Measurements from ENCODE around the gene SCGB3A1. TPM values are rescaled to one million over a fixed set of nuclear protein-coding genes. Genes with fewer than 3 reads are reported as not detected.

SCGB3A1 gene
- total RNA-seq, 1 experiment from 2014 or later: not detected

DNA sequence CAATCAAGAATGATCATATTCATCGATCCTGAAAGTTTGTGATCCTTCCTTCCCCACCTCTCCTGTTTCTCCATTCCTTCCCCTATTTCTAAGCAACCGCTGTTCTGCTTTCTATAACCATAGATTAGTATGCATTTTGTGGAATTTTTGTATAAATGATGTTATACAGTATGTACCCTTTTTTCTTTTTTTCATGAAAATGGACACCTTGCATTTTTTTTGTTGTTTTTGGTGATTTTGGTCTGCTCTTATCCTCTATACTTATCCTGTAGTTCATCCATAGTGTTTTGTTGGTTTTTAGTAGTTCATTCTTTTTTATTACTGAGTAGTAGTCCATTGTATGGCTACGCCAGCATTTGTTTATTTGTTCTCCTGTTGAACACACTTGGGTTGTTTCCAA is 46.1 kb downstream of the SCGB3A1 start:
- Mint-ChIP-seq H3K27me3 (ENCODE audit: low read depth) (no peaks in the 10 kb centered on the region), H3K4me1 (no peaks in the 10 kb centered on the region; the same call in 1 of the 2 replicates), H3K9me3 (no peaks in the 10 kb centered on the region), H3K36me3 (peaks cover 42% of the 10 kb centered on the region), H3K4me3 (no peak overlapping the region), H3K27ac (no peak overlapping the region)
- DNase-seq (ENCODE audit: low spot score): no peak
- ChIA-PET CTCF (no interaction called here), POLR2A (no interaction called here)
- TF ChIP-seq GRHL2 (CRISPR knock-in tag; IDR thresholded peaks at IDR 0.05; ENCODE audit: insufficient replicate concordance, severe bottlenecking): no peak
- TF ChIP-seq MYBL2 (CRISPR knock-in tag; IDR thresholded peaks at IDR 0.05): no peak
- no peak for TF ChIP-seq ZBTB21 (CRISPR knock-in tag; IDR thresholded peaks at IDR 0.05; ENCODE audit: borderline replicate concordance)
- no peak for TF ChIP-seq MAX (CRISPR knock-in tag; IDR thresholded peaks at IDR 0.05)
- TF ChIP-seq ZNF423 (CRISPR knock-in tag; IDR thresholded peaks at IDR 0.05): no peak
- TF ChIP-seq ATF3 (CRISPR knock-in tag; conservative IDR thresholded peaks at IDR 0.05): no peak
- TF ChIP-seq OVOL2 (CRISPR knock-in tag; IDR thresholded peaks at IDR 0.05; ENCODE audit: borderline replicate concordance): no peak
- no peak for TF ChIP-seq NR3C1 (CRISPR knock-in tag; conservative IDR thresholded peaks at IDR 0.05; ENCODE audit: low read depth)
- TF ChIP-seq E2F1 (CRISPR knock-in tag; IDR thresholded peaks at IDR 0.05): no peak
- TF ChIP-seq, protein P1, sequence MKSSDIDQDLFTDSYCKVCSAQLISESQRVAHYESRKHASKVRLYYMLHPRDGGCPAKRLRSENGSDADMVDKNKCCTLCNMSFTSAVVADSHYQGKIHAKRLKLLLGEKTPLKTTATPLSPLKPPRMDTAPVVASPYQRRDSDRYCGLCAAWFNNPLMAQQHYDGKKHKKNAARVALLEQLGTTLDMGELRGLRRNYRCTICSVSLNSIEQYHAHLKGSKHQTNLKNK (CRISPR knock-in tag; IDR thresholded peaks at IDR 0.05): no peak
- TF ChIP-seq ZNF138 (CRISPR knock-in tag; conservative IDR thresholded peaks at IDR 0.05): no peak
- no peak for TF ChIP-seq ARID4B (CRISPR knock-in tag; IDR thresholded peaks at IDR 0.05; ENCODE audit: borderline replicate concordance)
- no peak for TF ChIP-seq JAZF1 (CRISPR knock-in tag; IDR thresholded peaks at IDR 0.05)
- TF ChIP-seq RORB (CRISPR knock-in tag; IDR thresholded peaks at IDR 0.05): no peak
- no peak for TF ChIP-seq CDX4 (CRISPR knock-in tag; IDR thresholded peaks at IDR 0.05; ENCODE audit: borderline replicate concordance)
- ATAC-seq: no peak

DNA sequence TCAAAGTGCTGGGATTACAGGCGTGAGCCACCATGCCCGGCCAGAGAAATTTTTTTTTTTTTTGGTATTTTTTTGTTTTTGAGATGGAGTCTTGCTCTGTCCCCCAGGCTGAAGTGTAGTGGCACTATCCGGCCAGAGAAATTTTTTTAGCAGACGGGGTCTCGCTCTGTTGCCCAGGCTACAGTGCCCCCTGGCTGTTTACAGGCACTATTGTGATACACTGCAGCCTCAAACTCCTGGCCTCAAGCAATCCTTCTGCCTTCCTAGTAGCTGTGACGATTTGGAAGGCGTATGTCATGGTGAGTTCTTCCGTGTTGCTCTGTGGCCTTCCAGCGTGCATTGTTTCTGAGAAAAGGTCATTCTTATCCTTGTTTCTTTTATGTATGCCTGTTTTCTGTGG is 49.6 kb downstream of the SCGB3A1 start:
- DNase-seq (ENCODE audit: low spot score) (no peak), ATAC-seq (no peak)
- POLR2A ChIA-PET: no interaction called here
- no peaks in the 10 kb centered on the region for H3K27me3 Mint-ChIP-seq (ENCODE audit: low read depth)
- CTCF ChIA-PET: interaction anchor here (0.6 kb wide), 1 partner anchor 19 kb away, joined by 3 read pairs; no protein-coding TSS in a partner anchor
- H3K4me3 Mint-ChIP-seq: no peak overlapping the region
- no peaks in the 10 kb centered on the region for H3K4me1 Mint-ChIP-seq
- 0 out of 2 replicates have a peak, but pooled peaks cover 4% of the 10 kb centered on the region for H3K9me3 Mint-ChIP-seq
- peaks cover 43% of the 10 kb centered on the region for H3K36me3 Mint-ChIP-seq
- peak overlapping the region; percentile 14; the same call in 1 of the 2 replicates for H3K27ac Mint-ChIP-seq
- TF ChIP-seq, protein P2, sequence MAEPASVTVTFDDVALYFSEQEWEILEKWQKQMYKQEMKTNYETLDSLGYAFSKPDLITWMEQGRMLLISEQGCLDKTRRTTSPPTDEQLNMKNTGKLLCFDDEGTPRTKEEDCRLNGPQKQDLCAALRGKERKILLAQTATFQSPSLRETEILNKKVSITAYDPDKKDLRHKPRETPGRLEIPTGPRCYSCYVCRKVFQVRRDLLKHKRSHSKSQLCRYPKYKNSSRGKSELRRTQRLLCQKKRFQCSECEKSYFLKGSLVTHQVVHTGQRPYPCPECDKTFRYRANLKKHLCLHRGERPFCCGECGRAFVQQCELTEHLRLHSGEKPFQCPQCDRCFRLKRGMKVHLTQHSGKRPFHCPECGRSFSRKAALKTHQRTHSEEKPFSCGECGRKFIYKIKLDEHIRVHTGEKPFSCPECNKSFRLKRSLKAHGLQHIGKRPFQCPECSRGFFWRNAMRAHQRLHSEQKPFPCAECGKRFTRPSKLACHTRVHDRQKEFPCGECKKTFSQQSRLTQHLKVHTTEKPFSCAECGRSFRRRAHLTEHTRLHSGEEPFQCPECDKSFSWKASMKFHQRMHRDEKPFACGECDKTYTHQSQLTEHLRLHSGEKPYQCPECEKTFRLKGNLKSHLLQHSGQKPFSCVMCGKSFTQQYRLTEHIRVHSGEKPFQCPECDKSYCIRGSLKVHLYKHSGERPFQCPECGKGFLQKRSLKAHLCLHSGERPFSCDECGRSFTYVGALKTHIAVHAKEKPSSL (CRISPR knock-in tag; conservative IDR thresholded peaks at IDR 0.05): no peak
- TF ChIP-seq AFF4 (CRISPR knock-in tag; IDR thresholded peaks at IDR 0.05; ENCODE audit: borderline replicate concordance) (no peak), E2F5 (CRISPR knock-in tag; IDR thresholded peaks at IDR 0.05) (no peak), ZNF121 (CRISPR knock-in tag; IDR thresholded peaks at IDR 0.05) (peak; percentile 83), ZNF671 (CRISPR knock-in tag; IDR thresholded peaks at IDR 0.05) (no peak), MAX (CRISPR knock-in tag; IDR thresholded peaks at IDR 0.05) (no peak)

Measured in WTC11 (cell line).